ENCODE data around the gene CTSK.
"Not testable (repeated sequence)": the region's sequence is repeated elsewhere in the genome, so short reads cannot be mapped to it uniquely, and the experiment has no call there.

CTSK gene

GRCh38 chr1:150808121-150808520 lies at the start of gene CTSK:
Gene CTSK, minus strand, starts transcription at chr1:150808260. Its CDS starts 1,455 bp downstream, at chr1:150806805.
- no peak for DNase-seq

- DNase-seq = not testable (repeated sequence)
Measured at GRCh38 chr1:150852734-150853133, 44.7 kb upstream of the CTSK start.

- not testable (repeated sequence) for DNase-seq
Measured at GRCh38 chr1:150850801-150851362, 42.8 kb upstream of the CTSK start.

DNA sequence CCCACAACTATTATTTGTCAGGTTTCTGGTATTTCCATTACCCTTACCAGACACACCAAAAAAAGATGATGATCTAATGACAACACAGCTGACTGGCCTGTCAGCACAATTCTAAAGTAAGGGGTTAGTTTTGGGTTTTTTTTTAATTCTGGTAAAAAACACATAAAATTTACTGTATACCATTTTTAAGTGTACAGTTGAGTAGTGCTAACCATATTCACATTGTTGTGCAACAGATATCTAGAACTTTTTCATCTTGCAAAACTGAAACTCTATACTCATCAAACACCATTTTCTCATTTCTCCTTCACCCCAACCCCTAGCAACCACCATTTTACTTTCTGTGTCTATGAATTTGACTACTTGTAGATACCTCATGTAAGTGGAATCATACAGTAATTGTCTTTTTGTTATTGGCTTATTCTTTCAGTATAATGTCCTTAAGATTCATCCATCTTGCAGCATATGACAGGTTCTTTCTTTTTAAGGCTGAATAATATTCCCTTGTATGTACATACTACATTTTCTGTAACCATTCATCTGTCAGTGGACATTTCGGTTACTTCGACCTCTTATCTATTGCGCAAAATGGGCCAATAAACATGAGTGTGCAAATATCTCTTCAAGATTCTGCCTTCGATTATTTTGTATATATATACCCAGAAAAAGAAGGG lies 38.5 kb upstream of the CTSK start:
- no peak for DNase-seq

- DNase-seq = no peak
Measured at GRCh38 chr1:150843474-150843873, 35.4 kb upstream of the CTSK start.

GRCh38 chr1:150842964-150843363 lies 34.9 kb upstream of the CTSK start:
- no peak for DNase-seq

GRCh38 chr1:150842343-150842742 lies 34.3 kb upstream of the CTSK start:
- DNase-seq = no peak

- DNase-seq = no peak
Measured at GRCh38 chr1:150841626-150842025, 33.6 kb upstream of the CTSK start.

GRCh38 chr1:150840850-150841249 lies 32.8 kb upstream of the CTSK start:
- not testable (repeated sequence) for DNase-seq

- DNase-seq = no peak
Measured at GRCh38 chr1:150836129-150836773, 28.2 kb upstream of the CTSK start.

GRCh38 chr1:150833961-150834360 lies 25.9 kb upstream of the CTSK start:
- not testable (repeated sequence) for DNase-seq

GRCh38 chr1:150832597-150832996 lies 24.5 kb upstream of the CTSK start:
- no peak for DNase-seq

- DNase-seq = no peak
Measured at GRCh38 chr1:150829751-150830150, 21.7 kb upstream of the CTSK start.

DNA sequence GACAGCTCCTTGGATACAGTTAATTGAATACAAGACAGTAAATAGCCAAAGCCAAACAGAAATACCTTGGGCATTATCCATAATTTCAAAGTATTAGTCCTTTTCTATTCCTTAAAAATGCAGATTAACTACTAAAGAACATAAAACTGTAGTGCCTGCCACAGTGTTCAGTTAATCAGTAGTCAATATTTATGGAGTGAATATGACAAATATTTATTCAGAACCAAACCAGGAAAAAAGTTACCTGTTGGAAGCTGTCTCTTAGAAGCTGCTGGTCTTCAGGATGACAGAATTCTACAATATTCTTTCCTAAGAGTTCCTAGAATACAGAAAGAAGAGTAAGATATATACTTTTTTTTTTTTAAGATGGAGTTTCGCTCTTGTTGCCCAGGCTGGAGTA lies 18.2 kb upstream of the CTSK start:
- DNase-seq = no peak

- no peak for DNase-seq
Measured at GRCh38 chr1:150820730-150821512, 12.9 kb upstream of the CTSK start.

GRCh38 chr1:150815871-150816270 lies 7.8 kb upstream of the CTSK start:
- DNase-seq = no peak

DNA sequence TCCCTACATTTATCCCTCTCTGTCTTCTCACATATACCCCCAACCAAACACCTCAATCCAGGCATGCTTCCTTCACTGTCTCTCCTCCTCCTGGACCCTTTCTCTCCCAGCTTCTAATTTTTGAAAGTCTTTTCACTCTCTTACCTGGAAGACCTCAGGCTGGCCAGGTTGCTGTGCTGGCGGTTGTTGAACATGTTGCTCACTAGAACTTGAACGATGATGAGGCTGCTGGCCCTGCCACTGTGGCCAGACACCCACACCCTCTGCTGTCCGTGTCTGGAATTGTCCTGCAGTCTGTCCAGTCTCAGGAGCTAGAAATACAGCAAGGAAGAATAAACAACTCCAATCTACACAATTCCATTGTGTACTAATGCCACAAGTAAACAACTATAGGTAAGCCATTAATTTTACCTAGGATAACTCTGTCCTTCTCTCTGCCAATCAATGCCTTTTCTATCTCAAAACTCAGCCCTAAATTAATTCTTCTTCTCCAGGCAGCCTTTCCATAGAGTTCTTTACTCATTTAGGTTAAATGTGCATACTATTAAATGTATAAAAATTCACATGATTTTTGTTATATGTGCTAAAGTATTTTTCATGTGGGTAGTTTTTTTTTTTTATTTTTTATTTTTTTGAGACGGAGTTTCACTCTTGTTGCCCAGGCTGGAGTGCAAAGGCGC lies 5.1 kb upstream of the CTSK start:
- peak; percentile 15 for DNase-seq

DNA sequence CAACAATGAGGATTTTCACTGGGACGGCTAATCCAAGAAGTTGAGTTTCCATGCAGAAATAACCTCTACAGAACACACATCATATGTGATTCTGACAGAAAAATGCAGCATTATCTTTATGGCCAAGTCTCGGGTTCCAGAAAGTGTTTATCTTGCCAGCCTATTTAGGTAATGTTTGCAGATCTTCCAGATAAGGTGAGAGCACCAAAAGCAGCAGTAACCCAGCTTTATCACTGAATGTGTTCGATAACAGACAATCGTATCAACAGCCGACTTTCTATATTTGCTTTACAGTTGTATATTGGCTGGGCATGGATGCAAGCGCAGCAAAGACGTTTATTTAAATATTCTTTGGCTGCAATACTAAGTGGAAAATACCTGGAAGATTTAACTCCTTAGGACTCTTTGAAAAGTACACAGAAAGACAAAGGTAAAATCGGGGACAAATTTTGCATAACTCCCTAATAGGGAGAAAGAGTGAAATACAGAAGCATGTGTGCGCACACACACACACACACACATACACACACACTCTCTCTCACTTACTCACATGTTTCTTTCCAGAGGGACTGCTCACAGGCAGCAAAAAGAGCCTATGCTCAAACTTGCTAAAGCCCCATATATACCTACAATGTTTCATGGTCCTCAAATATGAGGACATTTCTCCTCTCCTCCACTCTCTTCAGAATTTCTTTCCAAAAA lies 3.0 kb upstream of the CTSK start:
- no peak for DNase-seq

DNA sequence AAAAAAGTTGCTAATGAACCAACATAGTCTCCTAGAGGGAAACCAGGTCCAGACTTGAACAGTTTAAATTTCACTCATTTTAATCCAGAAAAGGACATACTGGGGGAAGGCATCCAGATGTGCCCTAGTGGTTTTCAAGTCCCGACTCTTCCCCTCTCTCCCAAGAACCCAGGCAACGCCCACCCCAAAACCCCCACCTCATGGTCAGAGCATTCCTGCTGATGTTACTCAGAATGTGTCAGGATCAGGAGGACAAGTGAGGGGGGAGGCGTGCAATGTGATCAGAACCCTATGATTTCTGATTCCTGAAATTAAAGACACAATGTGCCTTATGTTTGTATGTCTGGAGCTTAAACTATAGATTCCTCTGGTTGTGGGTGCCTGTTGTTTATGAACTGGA lies 1.6 kb upstream of the CTSK start:
- no peak for DNase-seq

DNA sequence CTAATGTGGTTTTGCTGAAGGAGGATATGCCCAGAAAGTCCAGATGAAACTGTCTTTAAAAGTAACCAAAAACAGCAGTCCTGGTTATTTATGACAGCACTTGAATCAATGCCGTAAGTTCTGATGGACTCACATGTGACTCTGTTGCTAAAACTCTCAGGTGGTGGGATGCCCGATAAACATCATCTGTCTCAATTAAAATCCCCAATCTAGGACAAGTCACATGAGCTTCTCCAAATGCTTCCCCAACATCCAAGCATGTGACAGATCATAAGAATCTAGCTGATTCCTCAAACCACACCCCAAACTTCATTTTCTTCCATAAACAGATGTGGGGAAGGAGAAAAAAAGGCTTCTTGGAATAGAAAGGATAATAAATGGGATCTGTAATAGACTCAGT lies 786 bp upstream of the CTSK start:
- DNase-seq = no peak

DNA sequence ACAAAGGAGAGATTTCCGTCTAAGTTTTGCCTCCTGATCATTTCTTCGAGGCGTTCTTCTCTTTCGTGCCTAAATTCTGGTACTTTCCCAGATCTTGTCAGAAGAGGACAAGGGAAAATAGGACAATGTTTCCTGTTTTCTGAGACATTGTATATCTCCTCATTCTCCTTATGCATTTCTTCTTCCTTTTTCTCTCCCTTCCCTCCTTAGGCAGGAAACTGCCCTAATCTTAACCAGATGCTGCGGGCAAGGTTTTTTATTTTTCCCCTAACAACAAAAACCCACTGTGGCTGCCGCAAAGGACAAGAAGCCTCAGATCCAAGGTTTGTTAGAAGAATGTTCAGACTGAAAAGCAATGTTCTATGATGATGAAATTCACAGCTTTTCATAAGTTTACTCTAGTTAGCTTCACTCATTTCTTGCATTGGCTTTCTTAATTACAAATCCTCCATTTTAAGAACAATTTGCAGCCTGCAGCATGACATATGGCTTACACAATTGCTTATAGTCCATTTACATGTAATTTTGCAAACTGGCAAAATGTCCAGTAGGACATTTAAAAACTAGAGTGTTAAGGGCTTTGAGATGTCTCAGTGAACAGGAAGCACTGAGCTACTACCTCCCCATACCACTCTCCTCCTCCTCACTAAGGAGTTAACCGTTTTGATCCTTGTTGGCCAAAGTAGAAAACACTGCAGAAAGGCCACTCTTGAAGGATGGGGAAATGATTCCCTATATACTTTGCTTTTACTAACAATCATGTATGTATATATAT lies 624 bp downstream of the CTSK start:
- DNase-seq = no peak

GRCh38 chr1:150805899-150806298 lies 2.2 kb downstream of the CTSK start:
- DNase-seq = no peak

Measured in NCI-H1092 (cell line).